Neural cell (in vitro differentiated cells): ENCODE data around the gene JAK2.
"Not testable (repeated sequence)": the region's sequence is repeated elsewhere in the genome, so short reads cannot be mapped to it uniquely, and the experiment has no call there.

Experiments
- CTCF ChIP-seq: fragments of 450-650 bp; IDR thresholded peaks from 2 replicates; pipeline ENCODE4 v1.5.1; 2014; ENCODE audit warnings: antibody characterized with exemption, mild to moderate bottlenecking, moderate library complexity; ENCODE audit not compliant: poor library complexity, severe bottlenecking
- EP300 ChIP-seq: fragments of 450-650 bp; conservative IDR thresholded peaks from 2 replicates; pipeline ENCODE4 v1.6.1; 2014; ENCODE audit warnings: antibody characterized with exemption, mild to moderate bottlenecking, moderate library complexity; ENCODE audit not compliant: poor library complexity, severe bottlenecking
- EZH2 ChIP-seq: fragments of 200-600, 300-800 bp; shearing (Covaris generic), sonication (generic); IDR thresholded peaks from 2 replicates; pipeline ENCODE4 v1.6.1; 2014; ENCODE audit warnings: antibody characterized with exemption, low read length, borderline replicate concordance, mild to moderate bottlenecking; ENCODE audit not compliant: insufficient read depth, poor library complexity, severe bottlenecking
- POLR2AphosphoS5 ChIP-seq: IDR thresholded peaks from 2 replicates; pipeline ENCODE4 v1.6.1; 2012
- RAD21 ChIP-seq: fragments of 450-650 bp; conservative IDR thresholded peaks from 2 replicates; pipeline ENCODE4 v1.6.1; 2014; ENCODE audit warnings: antibody characterized with exemption, mild to moderate bottlenecking, moderate library complexity
- SMC3 ChIP-seq: fragments of 450-650 bp; conservative IDR thresholded peaks from 2 replicates; pipeline ENCODE4 v1.6.1; 2014; ENCODE audit warnings: antibody characterized with exemption, mild to moderate bottlenecking, moderate library complexity; ENCODE audit not compliant: poor library complexity
- TAF1 ChIP-seq: IDR thresholded peaks from 2 replicates; pipeline ENCODE4 v1.6.1; 2012; ENCODE audit warnings: low read depth
- TF ChIP-seq, protein P1 (sequence below): IDR thresholded peaks from 2 replicates; pipeline ENCODE4 v1.6.1; 2012; ENCODE audit warnings: borderline replicate concordance

GRCh38 chr9:5101127-5101526 is 116.1 kb downstream of the JAK2 start:
- TF ChIP-seq POLR2AphosphoS5, EZH2, EP300, CTCF, RAD21, SMC3, TAF1: not testable (repeated sequence)
- TF ChIP-seq, protein P1, sequence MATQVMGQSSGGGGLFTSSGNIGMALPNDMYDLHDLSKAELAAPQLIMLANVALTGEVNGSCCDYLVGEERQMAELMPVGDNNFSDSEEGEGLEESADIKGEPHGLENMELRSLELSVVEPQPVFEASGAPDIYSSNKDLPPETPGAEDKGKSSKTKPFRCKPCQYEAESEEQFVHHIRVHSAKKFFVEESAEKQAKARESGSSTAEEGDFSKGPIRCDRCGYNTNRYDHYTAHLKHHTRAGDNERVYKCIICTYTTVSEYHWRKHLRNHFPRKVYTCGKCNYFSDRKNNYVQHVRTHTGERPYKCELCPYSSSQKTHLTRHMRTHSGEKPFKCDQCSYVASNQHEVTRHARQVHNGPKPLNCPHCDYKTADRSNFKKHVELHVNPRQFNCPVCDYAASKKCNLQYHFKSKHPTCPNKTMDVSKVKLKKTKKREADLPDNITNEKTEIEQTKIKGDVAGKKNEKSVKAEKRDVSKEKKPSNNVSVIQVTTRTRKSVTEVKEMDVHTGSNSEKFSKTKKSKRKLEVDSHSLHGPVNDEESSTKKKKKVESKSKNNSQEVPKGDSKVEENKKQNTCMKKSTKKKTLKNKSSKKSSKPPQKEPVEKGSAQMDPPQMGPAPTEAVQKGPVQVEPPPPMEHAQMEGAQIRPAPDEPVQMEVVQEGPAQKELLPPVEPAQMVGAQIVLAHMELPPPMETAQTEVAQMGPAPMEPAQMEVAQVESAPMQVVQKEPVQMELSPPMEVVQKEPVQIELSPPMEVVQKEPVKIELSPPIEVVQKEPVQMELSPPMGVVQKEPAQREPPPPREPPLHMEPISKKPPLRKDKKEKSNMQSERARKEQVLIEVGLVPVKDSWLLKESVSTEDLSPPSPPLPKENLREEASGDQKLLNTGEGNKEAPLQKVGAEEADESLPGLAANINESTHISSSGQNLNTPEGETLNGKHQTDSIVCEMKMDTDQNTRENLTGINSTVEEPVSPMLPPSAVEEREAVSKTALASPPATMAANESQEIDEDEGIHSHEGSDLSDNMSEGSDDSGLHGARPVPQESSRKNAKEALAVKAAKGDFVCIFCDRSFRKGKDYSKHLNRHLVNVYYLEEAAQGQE, result not testable (repeated sequence)
